H1 (cell line): ENCODE data around the gene DMRT1. TPM values are rescaled to one million over a fixed set of nuclear protein-coding genes. Genes with fewer than 3 reads are reported as not detected.

Experiments
- CTCF ChIA-PET: fragments of 300-600 bp; sonication (Branson Sonifier 250); formaldehyde crosslinking; loops from one replicate; lab custom pipeline; 2021; ENCODE audit not compliant: partially characterized antibody; lab: Charles Lee
- POLR2A ChIA-PET: fragments of 300-600 bp; sonication (Branson Sonifier 250); formaldehyde crosslinking; loops from one replicate; lab custom pipeline; 2021; ENCODE audit warnings: inconsistent platforms; ENCODE audit not compliant: partially characterized antibody; lab: Charles Lee
- DNase-seq, 2 experiments: peaks; one replicate each; pipeline versions ENCODE4 v3.0.0 to v3.0.0-alpha.2; 2010 to 2022; ENCODE audit warnings: low spot score in 2 of 2, low read depth in 1 of 2, mixed read lengths in 1 of 2
- FAIRE-seq: peaks from 2 replicates; lab custom pipeline; 2011; peaks lifted over from hg19 to GRCh38; lab: Jason Lieb, UNC
- H2AFZ ChIP-seq: 2 replicates; pipeline ENCODE4 v1.8.1; 2012; ENCODE audit warnings: low read length, inconsistent platforms
- H2AK5ac ChIP-seq: 2 replicates; pipeline ENCODE4 v1.6.1; 2013; ENCODE audit warnings: low read depth, low read length
- H2BK120ac ChIP-seq: replicated peaks from 2 replicates; pipeline ENCODE3; 2013; ENCODE audit warnings: low read depth, low read length, inconsistent platforms
- H2BK12ac ChIP-seq: 2 replicates; pipeline ENCODE4 v1.6.1; 2013; ENCODE audit warnings: low read depth, low read length
- H2BK15ac ChIP-seq: 2 replicates; pipeline ENCODE4 v1.6.1; 2013; ENCODE audit warnings: low read length
- H2BK20ac ChIP-seq: 2 replicates; pipeline ENCODE4 v1.6.1; 2013; ENCODE audit warnings: low read length
- H2BK5ac ChIP-seq: 2 replicates; pipeline ENCODE4 v1.6.1; 2013; ENCODE audit warnings: low read depth, low read length
- H3K14ac ChIP-seq: 2 replicates; pipeline ENCODE4 v1.6.1; 2013; ENCODE audit warnings: inconsistent platforms; ENCODE audit not compliant: insufficient read length
- H3K18ac ChIP-seq: 2 replicates; pipeline ENCODE4 v1.6.1; 2013; ENCODE audit warnings: low read length; ENCODE audit errors: extremely low read depth
- H3K23ac ChIP-seq: 2 replicates; pipeline ENCODE4 v1.6.1; 2013; ENCODE audit warnings: inconsistent platforms; ENCODE audit not compliant: insufficient read length
- H3K23me2 ChIP-seq: 2 replicates; pipeline ENCODE4 v1.6.1; 2013; ENCODE audit warnings: low read depth, low read length
- H3K27ac ChIP-seq: 2 replicates; pipeline ENCODE4 v1.6.1; 2011; ENCODE audit warnings: low read depth, low read length, inconsistent platforms
- H3K27me3 ChIP-seq, 4 experiments: replicated peaks in 1 of 4; 1 replicate in 1 of 4; 2 replicates in 3 of 4; pipeline versions ENCODE4 v1.6.1 to v1.8.1; 2011 to 2013; ENCODE audit warnings: low read length in 3 of 4, mild to moderate bottlenecking in 3 of 4, inconsistent platforms in 2 of 4, mixed read lengths in 2 of 4, moderate library complexity in 1 of 4; ENCODE audit not compliant: control insufficient read depth in 3 of 4, insufficient read depth in 3 of 4; ENCODE audit errors: extremely low read depth in 1 of 4
- H3K36me3 ChIP-seq, 4 experiments: 2 replicates each; pipeline versions ENCODE4 v1.6.1 to v1.8.1; 2011 to 2013; ENCODE audit warnings: mild to moderate bottlenecking in 4 of 4, low read length in 3 of 4, moderate library complexity in 2 of 4, control low read depth in 1 of 4, inconsistent platforms in 1 of 4; ENCODE audit not compliant: insufficient read depth in 4 of 4, control insufficient read depth in 2 of 4
- H3K4ac ChIP-seq: replicated peaks from 2 replicates; pipeline ENCODE3; 2013; ENCODE audit warnings: low read length, low read depth, mixed read lengths, inconsistent platforms; ENCODE audit not compliant: insufficient read length
- H3K4me1 ChIP-seq, 4 experiments: replicated peaks in 1 of 4; 1 replicate in 1 of 4; 2 replicates in 3 of 4; pipeline versions ENCODE4 v1.6.1 to v1.8.1; 2011 to 2013; ENCODE audit warnings: low read length in 3 of 4, inconsistent platforms in 2 of 4, mixed read lengths in 1 of 4; ENCODE audit not compliant: insufficient read depth in 4 of 4, control insufficient read depth in 3 of 4
- H3K4me2 ChIP-seq, 2 experiments: 2 replicates each; pipeline versions ENCODE4 v1.6.1 to v1.8.1; 2011 to 2013; ENCODE audit warnings: low read depth in 2 of 2, low read length in 2 of 2, control low read depth in 1 of 2, inconsistent platforms in 1 of 2, mild to moderate bottlenecking in 1 of 2; ENCODE audit not compliant: insufficient read depth in 1 of 2
- H3K4me3 ChIP-seq, 4 experiments: fragments of 200-600, 300-600 bp in 1 of 4; sonication (generic), shearing (Covaris generic), sonication (Bioruptor Twin) in 1 of 4; 2 replicates each; pipeline versions ENCODE4 v1.5.1 to v1.8.1; 2011 to 2016; ENCODE audit warnings: low read length in 4 of 4, low read depth in 3 of 4, control low read depth in 2 of 4, inconsistent platforms in 2 of 4, mild to moderate bottlenecking in 2 of 4, mixed read lengths in 1 of 4, moderate library complexity in 1 of 4; ENCODE audit not compliant: insufficient read depth in 2 of 4; ENCODE audit errors: extremely low read depth in 1 of 4
- H3K56ac ChIP-seq: replicated peaks from 2 replicates; pipeline ENCODE3; 2013; ENCODE audit warnings: low read depth, mild to moderate bottlenecking, mixed read lengths, low read length, inconsistent platforms; ENCODE audit not compliant: insufficient read length
- H3K79me1 ChIP-seq: 2 replicates; pipeline ENCODE4 v1.6.1; 2013; ENCODE audit warnings: low read depth, low read length, control low read depth
- H3K79me2 ChIP-seq, 2 experiments: 2 replicates each; pipeline versions ENCODE4 v1.6.1 to v1.8.1; 2012 to 2013; ENCODE audit warnings: low read length in 2 of 2, mild to moderate bottlenecking in 2 of 2, inconsistent platforms in 1 of 2; ENCODE audit not compliant: insufficient read depth in 2 of 2, control insufficient read depth in 1 of 2
- H3K9ac ChIP-seq, 4 experiments: replicated peaks in 1 of 4; 1 replicate in 1 of 4; 2 replicates in 3 of 4; pipeline versions ENCODE4 v1.6.1 to v1.8.1; 2011 to 2013; ENCODE audit warnings: low read depth in 3 of 4, low read length in 3 of 4, control low read depth in 2 of 4, mild to moderate bottlenecking in 2 of 4, moderate library complexity in 2 of 4, inconsistent platforms in 1 of 4; ENCODE audit errors: extremely low read depth in 1 of 4
- H3K9me3 ChIP-seq, 2 experiments: 2 replicates each; pipeline versions ENCODE4 v1.6.1 to v1.8.1; 2012 to 2013; ENCODE audit warnings: mild to moderate bottlenecking in 2 of 2, moderate library complexity in 2 of 2, control low read depth in 1 of 2, inconsistent platforms in 1 of 2, low read depth in 1 of 2, low read length in 1 of 2, mixed read lengths in 1 of 2; ENCODE audit not compliant: insufficient read depth in 2 of 2
- H4K20me1 ChIP-seq, 2 experiments: replicated peaks in 1 of 2; 2 replicates each; pipeline versions ENCODE3 to v1.8.1; 2011 to 2013; ENCODE audit warnings: inconsistent platforms in 2 of 2, low read length in 2 of 2, mild to moderate bottlenecking in 1 of 2; ENCODE audit not compliant: insufficient read depth in 2 of 2, control insufficient read depth in 1 of 2
- H4K5ac ChIP-seq: 2 replicates; pipeline ENCODE4 v1.6.1; 2013; ENCODE audit warnings: low read length, low read depth, mixed read lengths, inconsistent platforms; ENCODE audit not compliant: insufficient read length
- H4K8ac ChIP-seq: 2 replicates; pipeline ENCODE4 v1.8.0; 2013; ENCODE audit warnings: mild to moderate bottlenecking, moderate library complexity, low read length, inconsistent platforms; ENCODE audit not compliant: insufficient read depth; ENCODE audit errors: extremely low read depth
- H4K91ac ChIP-seq: replicated peaks from 2 replicates; pipeline ENCODE3; 2013; ENCODE audit warnings: low read length, mixed read lengths, inconsistent platforms; ENCODE audit not compliant: insufficient read length
- EZH2 ChIP-seq: fragments of 200-600 bp; sonication (generic); IDR thresholded peaks from 2 replicates; pipeline ENCODE4 v1.7.1; 2012; ENCODE audit warnings: low read depth, mild to moderate bottlenecking, moderate library complexity, low read length, inconsistent platforms; ENCODE audit not compliant: severe bottlenecking
- RFX5 ChIP-seq: IDR thresholded peaks from 2 replicates; pipeline ENCODE4 v1.6.1; 2011; ENCODE audit warnings: low read depth, low read length, improper control_type of control experiment, borderline replicate concordance
- RNF2 ChIP-seq: fragments of 200-900, 300-1000 bp; sonication (generic); IDR thresholded peaks from 2 replicates; pipeline ENCODE4 v1.7.1; 2016; ENCODE audit warnings: borderline replicate concordance, low read depth, mild to moderate bottlenecking, antibody characterized with exemption, low read length; ENCODE audit not compliant: poor library complexity, severe bottlenecking; ENCODE audit errors: missing control alignments
- whole genome bisulfite sequencing, 2 experiments: shearing (Covaris generic) in 1 of 2; methylation state at CpG; one replicate each; pipeline versions ENCODE4 v1.1.6 to v1.1.7; 2013 to 2015; ENCODE audit warnings: low lambda C conversion rate in 2 of 2, mixed read lengths in 2 of 2, inconsistent platforms in 1 of 2, low coverage in 1 of 2, missing lambda C conversion rate in 1 of 2; ENCODE audit not compliant: insufficient replicate concordance in 2 of 2, insufficient coverage in 1 of 2, insufficient read length in 1 of 2; ENCODE audit errors: extremely low coverage in 1 of 2, missing lambda C conversion rate in 1 of 2; 5-methylcytosine and 5-hydroxymethylcytosine counted together
- polyA plus RNA-seq, 7 experiments: library from polyadenylated mRNA; depleted of rRNA in 3 of 7; stranded (reverse) in 5 of 7; unstranded in 2 of 7; fragments of >200 nt in 5 of 7; fragments of 200-250 nt in 2 of 7; gene quantifications; 1 replicate in 5 of 7; 2 replicates in 1 of 7; 4 replicates in 1 of 7; pipeline versions ENCODE4 v1.2.1 to v1.2.3, GENCODE V29; 2011 to 2013; ENCODE audit warnings: missing spikeins in 2 of 7, mixed read lengths in 2 of 7
- total RNA-seq: library from RNA; stranded (reverse); fragmentation: NEBNext Ultra II Directional; extraction: Animal tissue kit (Norgen Biotek cat#: 25700); gene quantifications from 2 replicates; pipeline ENCODE4 v1.2.1, GENCODE V29; 2021
- TF ChIP-seq, protein P1 (sequence below): IDR thresholded peaks from 2 replicates; pipeline ENCODE4 v1.6.1; 2011; ENCODE audit warnings: low read depth, mild to moderate bottlenecking, low read length; ENCODE audit not compliant: insufficient read depth

DMRT1 gene
- total and polyA plus RNA-seq, 2 of the 8 experiments (the other 6 are each of a cell fraction or from before 2014, with no cell fraction given) = 0.15 TPM; not detected in 1

DNA sequence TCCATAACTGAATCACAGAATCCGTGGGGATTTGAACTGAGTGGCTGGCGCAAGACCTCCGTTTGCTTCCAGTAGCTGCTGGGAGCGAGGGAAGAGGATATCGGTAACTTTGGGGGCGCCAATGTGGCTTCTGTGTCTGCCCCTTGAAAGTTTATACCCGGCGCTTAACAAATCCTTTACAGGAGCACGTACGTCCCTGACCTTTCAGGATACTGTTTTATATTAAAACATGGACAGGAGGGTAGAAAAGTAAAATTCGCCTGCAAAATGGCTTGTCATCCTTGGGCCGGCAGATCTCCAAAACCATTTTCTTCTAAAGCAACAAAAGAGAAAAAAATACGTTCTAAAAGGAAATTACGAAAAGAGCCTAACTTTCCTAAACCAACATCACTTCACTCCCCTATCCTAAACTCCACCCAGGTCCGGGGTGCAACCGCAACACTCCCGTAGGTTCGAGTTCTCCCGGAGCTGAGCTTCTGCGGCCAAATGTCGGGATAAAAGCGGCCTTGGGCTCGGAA is 134.3 kb downstream of the DMRT1 start:
- no peak overlapping the region for H4K5ac ChIP-seq
- no peak overlapping the region; the same call in 1 of the 2 replicates for H4K8ac ChIP-seq
- no peak overlapping the region for H3K9ac ChIP-seq
- H2AFZ ChIP-seq = no peak overlapping the region
- POLR2A ChIA-PET = no interaction called here
- H3K79me2 ChIP-seq = no peaks in the 10 kb centered on the region
- H3K79me1 ChIP-seq = no peaks in the 10 kb centered on the region
- H2BK12ac ChIP-seq = no peak overlapping the region
- CTCF ChIA-PET = interaction anchor here (0.6 to 7.5 kb wide), 8 partner anchors 10 to 79 kb away, joined by 3 to 108 read pairs (median 7); no protein-coding TSS in a partner anchor
- H3K9me3 ChIP-seq = no peaks in the 10 kb centered on the region
- FAIRE-seq (no peak), DNase-seq (no peak)
- WGBS, 2 experiments = 4% methylated on average over 23 of the region's 23 CpGs; no CpG with 5 or more reads in 1 of the 2 experiments
- no peak overlapping the region for H3K23ac ChIP-seq
- no peak overlapping the region for H2BK5ac ChIP-seq
- H3K4ac ChIP-seq = no peak overlapping the region
- no peak overlapping the region for H2AK5ac ChIP-seq
- peaks cover 79 to 96% (median 92%) of the 10 kb centered on the region in 4 experiments for H3K27me3 ChIP-seq
- peaks cover 0 to 10% (median 0%) of the 10 kb centered on the region in 4 experiments; a peak in 1 of 8 replicates for H3K36me3 ChIP-seq
- peaks cover 20% of the 10 kb centered on the region; the same call in 1 of the 2 replicates for H3K23me2 ChIP-seq
- H2BK15ac ChIP-seq = no peak overlapping the region
- peaks cover 14 to 35% (median 24%) of the 10 kb centered on the region in 4 experiments for H3K4me1 ChIP-seq
- H2BK120ac ChIP-seq = no peak overlapping the region
- no peak overlapping the region for H3K14ac ChIP-seq
- no peak overlapping the region for H3K27ac ChIP-seq
- H4K20me1 ChIP-seq = peaks cover 14 to 30% of the 10 kb centered on the region in 2 experiments
- H2BK20ac ChIP-seq = no peak overlapping the region
- peak overlapping the region; percentile 33 to 63 (median 40); a peak in 6 of 8 replicates for H3K4me3 ChIP-seq
- no peak overlapping the region for H4K91ac ChIP-seq
- H3K56ac ChIP-seq = no peak overlapping the region
- H3K4me2 ChIP-seq = peak overlapping the region; percentile 87 to 92
- H3K18ac ChIP-seq = no peak overlapping the region; the same call in 1 of the 2 replicates
- no peak for TF ChIP-seq RFX5
- TF ChIP-seq RNF2 = peak; percentile 84
- TF ChIP-seq EZH2 = peak; percentile 61
- TF ChIP-seq, protein P1, sequence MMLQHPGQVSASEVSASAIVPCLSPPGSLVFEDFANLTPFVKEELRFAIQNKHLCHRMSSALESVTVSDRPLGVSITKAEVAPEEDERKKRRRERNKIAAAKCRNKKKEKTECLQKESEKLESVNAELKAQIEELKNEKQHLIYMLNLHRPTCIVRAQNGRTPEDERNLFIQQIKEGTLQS = no peak
